Adipocyte (in vitro differentiated cells): ENCODE measurements around the gene GPRIN2.
"Not testable (repeated sequence)": the region's sequence is repeated elsewhere in the genome, so short reads cannot be mapped to it uniquely, and the experiment has no call there.

Experiments used
- DNase-seq: peaks from one replicate; pipeline ENCODE4 v3.0.0-alpha.2; 2015; ENCODE audit warnings: low read depth
- H3K27me3 ChIP-seq: replicated peaks from 2 replicates; pipeline ENCODE4 v1.7.0; 2013; ENCODE audit warnings: mild to moderate bottlenecking, low read length, moderate library complexity; ENCODE audit not compliant: control insufficient read depth, insufficient read depth
- H3K36me3 ChIP-seq: 2 replicates; pipeline ENCODE4 v1.7.0; 2013; ENCODE audit warnings: low read length, mild to moderate bottlenecking, moderate library complexity; ENCODE audit not compliant: control insufficient read depth, insufficient read depth, severe bottlenecking
- H3K4me1 ChIP-seq: 2 replicates; pipeline ENCODE4 v1.7.0; 2013; ENCODE audit warnings: mild to moderate bottlenecking, low read length, moderate library complexity; ENCODE audit not compliant: control insufficient read depth, insufficient read depth
- H3K4me3 ChIP-seq: 2 replicates; pipeline ENCODE4 v1.7.0; 2013; ENCODE audit warnings: mild to moderate bottlenecking, low read length, moderate library complexity
- H3K9ac ChIP-seq: 2 replicates; pipeline ENCODE4 v1.7.0; 2013; ENCODE audit warnings: mild to moderate bottlenecking, low read length, moderate library complexity
- H3K9me3 ChIP-seq: 2 replicates; pipeline ENCODE4 v1.7.0; 2013; ENCODE audit warnings: mild to moderate bottlenecking, low read length, moderate library complexity; ENCODE audit not compliant: control insufficient read depth

The GPRIN2 gene

DNA sequence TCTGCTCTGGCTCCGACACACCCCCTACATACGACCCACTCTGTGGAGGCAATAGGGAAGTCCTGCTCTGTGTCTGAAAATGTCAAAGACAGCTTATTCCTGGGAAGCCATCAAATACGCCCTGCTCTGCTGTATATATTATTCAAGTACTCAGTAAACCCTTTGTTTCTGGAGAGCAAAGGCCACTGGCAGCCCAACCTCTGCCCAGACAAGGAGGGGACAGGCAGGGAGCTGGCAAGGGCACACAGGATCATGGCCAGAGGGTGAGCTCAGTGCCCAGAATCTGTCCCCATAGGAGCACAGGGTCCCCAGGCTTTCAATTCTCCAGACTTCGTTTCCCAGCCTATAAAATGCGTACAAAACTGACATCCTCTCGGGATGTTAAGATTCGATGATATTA lies 43.7 kb downstream of the GPRIN2 start:
- H3K27me3 ChIP-seq, result peaks cover 10% of the 10 kb centered on the region
- DNase-seq, H3K4me1 ChIP-seq, H3K4me3 ChIP-seq, H3K9me3 ChIP-seq, H3K36me3 ChIP-seq, H3K9ac ChIP-seq: not testable (repeated sequence)

DNA sequence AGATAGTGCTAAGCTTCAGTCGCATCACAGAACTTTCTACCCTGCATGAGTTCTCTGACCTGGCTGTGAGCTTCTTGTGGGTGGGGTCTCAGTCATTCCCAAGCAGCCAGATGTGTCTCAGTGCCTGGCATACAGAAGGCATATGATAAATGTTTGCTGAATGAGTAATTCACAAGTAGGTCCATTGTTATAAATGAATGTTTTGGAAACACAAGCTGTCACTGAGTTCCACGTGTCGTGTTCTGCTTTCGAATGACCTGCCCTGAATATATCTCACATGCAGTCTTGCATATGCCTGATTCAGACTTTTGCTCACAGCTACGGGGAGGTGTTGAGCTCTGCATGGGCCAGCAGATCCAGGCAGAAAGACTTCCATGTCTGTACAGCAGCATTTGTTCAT lies 44.5 kb downstream of the GPRIN2 start:
- H3K4me3 ChIP-seq, H3K9ac ChIP-seq, DNase-seq, H3K36me3 ChIP-seq, H3K4me1 ChIP-seq, H3K9me3 ChIP-seq: not testable (repeated sequence)
- H3K27me3 ChIP-seq, result peaks cover 10% of the 10 kb centered on the region
